ENCODE results near the gene AMPD3. TPM values are rescaled to one million over a fixed set of nuclear protein-coding genes. Genes with fewer than 3 reads are reported as not detected.

AMPD3 gene
- polyA plus RNA-seq, 1 donor from 2014 or later = not detected

- Histone ChIP-seq H3F3A (ENCODE audit: insufficient read depth, low read length, poor library complexity, severe bottlenecking) (no peaks in the 10 kb centered on the region), H3K9me3 (ENCODE audit: low read length) (no peaks in the 10 kb centered on the region), H3K36me3 (ENCODE audit: insufficient read depth, low read length) (no peaks in the 10 kb centered on the region), H3K79me2 (replicated peaks; ENCODE audit: insufficient read depth, low read length) (no peaks in the 10 kb centered on the region), H3K4me2 (ENCODE audit: low read length) (no peak overlapping the region), H3K27ac (ENCODE audit: low read length) (no peak overlapping the region), H3K9me2 (ENCODE audit: insufficient read depth, low read length) (no peaks in the 10 kb centered on the region), H4K20me1 (ENCODE audit: insufficient read depth) (no peaks in the 10 kb centered on the region), H3K4me3 (ENCODE audit: low read length) (no peak overlapping the region), H3K27me3 (ENCODE audit: insufficient read depth, low read depth, low read length) (no peaks in the 10 kb centered on the region), H3K9ac (ENCODE audit: low read length) (no peak overlapping the region), H2AFZ (ENCODE audit: low read depth, low read length) (no peak overlapping the region)
- TF ChIP-seq, protein P1, sequence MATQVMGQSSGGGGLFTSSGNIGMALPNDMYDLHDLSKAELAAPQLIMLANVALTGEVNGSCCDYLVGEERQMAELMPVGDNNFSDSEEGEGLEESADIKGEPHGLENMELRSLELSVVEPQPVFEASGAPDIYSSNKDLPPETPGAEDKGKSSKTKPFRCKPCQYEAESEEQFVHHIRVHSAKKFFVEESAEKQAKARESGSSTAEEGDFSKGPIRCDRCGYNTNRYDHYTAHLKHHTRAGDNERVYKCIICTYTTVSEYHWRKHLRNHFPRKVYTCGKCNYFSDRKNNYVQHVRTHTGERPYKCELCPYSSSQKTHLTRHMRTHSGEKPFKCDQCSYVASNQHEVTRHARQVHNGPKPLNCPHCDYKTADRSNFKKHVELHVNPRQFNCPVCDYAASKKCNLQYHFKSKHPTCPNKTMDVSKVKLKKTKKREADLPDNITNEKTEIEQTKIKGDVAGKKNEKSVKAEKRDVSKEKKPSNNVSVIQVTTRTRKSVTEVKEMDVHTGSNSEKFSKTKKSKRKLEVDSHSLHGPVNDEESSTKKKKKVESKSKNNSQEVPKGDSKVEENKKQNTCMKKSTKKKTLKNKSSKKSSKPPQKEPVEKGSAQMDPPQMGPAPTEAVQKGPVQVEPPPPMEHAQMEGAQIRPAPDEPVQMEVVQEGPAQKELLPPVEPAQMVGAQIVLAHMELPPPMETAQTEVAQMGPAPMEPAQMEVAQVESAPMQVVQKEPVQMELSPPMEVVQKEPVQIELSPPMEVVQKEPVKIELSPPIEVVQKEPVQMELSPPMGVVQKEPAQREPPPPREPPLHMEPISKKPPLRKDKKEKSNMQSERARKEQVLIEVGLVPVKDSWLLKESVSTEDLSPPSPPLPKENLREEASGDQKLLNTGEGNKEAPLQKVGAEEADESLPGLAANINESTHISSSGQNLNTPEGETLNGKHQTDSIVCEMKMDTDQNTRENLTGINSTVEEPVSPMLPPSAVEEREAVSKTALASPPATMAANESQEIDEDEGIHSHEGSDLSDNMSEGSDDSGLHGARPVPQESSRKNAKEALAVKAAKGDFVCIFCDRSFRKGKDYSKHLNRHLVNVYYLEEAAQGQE (IDR thresholded peaks at IDR 0.05; ENCODE audit: borderline replicate concordance) = no peak
- TF ChIP-seq EZH2 (IDR thresholded peaks at IDR 0.05; ENCODE audit: borderline replicate concordance, insufficient read depth, low read length, poor library complexity, severe bottlenecking) (no peak), CTCF (IDR thresholded peaks at IDR 0.05; ENCODE audit: poor library complexity, severe bottlenecking) (no peak), SMC3 (conservative IDR thresholded peaks at IDR 0.05; ENCODE audit: poor library complexity) (no peak), RAD21 (conservative IDR thresholded peaks at IDR 0.05) (no peak), EP300 (conservative IDR thresholded peaks at IDR 0.05; ENCODE audit: poor library complexity, severe bottlenecking) (no peak), POLR2AphosphoS5 (IDR thresholded peaks at IDR 0.05) (no peak), TAF1 (IDR thresholded peaks at IDR 0.05; ENCODE audit: low read depth) (no peak), MXI1 (conservative IDR thresholded peaks at IDR 0.05; ENCODE audit: poor library complexity, severe bottlenecking) (no peak)
Measured at GRCh38 chr11:10414181-10414580, 40.9 kb upstream of the AMPD3 start.

DNA sequence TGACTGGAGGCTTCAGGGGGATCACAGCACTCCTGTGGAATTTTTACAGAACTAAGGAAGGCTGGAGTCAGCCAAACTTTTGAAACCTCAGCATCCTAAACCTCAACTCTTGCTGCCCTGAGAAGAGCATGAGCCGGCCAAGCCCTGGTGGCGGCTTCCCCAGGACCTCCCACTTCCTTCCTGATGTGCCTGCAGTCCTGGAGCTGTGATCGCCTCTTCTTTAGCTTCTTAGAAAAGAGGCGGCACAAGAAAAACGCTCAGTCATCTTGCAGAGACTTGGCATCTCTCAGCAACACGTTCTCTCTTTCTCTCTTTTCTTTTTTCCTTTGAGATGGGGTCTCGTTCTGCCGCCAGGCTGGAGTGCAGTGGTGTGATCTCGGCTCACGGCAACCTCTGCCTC lies 40.4 kb upstream of the AMPD3 start:
- Histone ChIP-seq H3K9me2 (ENCODE audit: insufficient read depth, low read length) (no peaks in the 10 kb centered on the region), H2AFZ (ENCODE audit: low read depth, low read length) (no peak overlapping the region), H3K9ac (ENCODE audit: low read length) (no peak overlapping the region), H3K27me3 (ENCODE audit: insufficient read depth, low read depth, low read length) (no peaks in the 10 kb centered on the region), H4K20me1 (ENCODE audit: insufficient read depth) (no peaks in the 10 kb centered on the region), H3K9me3 (ENCODE audit: low read length) (no peaks in the 10 kb centered on the region), H3F3A (ENCODE audit: insufficient read depth, low read length, poor library complexity, severe bottlenecking) (no peaks in the 10 kb centered on the region), H3K36me3 (ENCODE audit: insufficient read depth, low read length) (no peaks in the 10 kb centered on the region), H3K79me2 (replicated peaks; ENCODE audit: insufficient read depth, low read length) (no peaks in the 10 kb centered on the region), H3K27ac (ENCODE audit: low read length) (no peak overlapping the region), H3K4me2 (ENCODE audit: low read length) (no peak overlapping the region), H3K4me3 (ENCODE audit: low read length) (no peak overlapping the region)
- TF ChIP-seq RAD21 (conservative IDR thresholded peaks at IDR 0.05) = no peak
- no peak for TF ChIP-seq MXI1 (conservative IDR thresholded peaks at IDR 0.05; ENCODE audit: poor library complexity, severe bottlenecking)
- TF ChIP-seq TAF1 (IDR thresholded peaks at IDR 0.05; ENCODE audit: low read depth) = no peak
- TF ChIP-seq CTCF (IDR thresholded peaks at IDR 0.05; ENCODE audit: poor library complexity, severe bottlenecking) = no peak
- no peak for TF ChIP-seq SMC3 (conservative IDR thresholded peaks at IDR 0.05; ENCODE audit: poor library complexity)
- no peak for TF ChIP-seq EP300 (conservative IDR thresholded peaks at IDR 0.05; ENCODE audit: poor library complexity, severe bottlenecking)
- TF ChIP-seq POLR2AphosphoS5 (IDR thresholded peaks at IDR 0.05) = no peak
- TF ChIP-seq, protein P1 (IDR thresholded peaks at IDR 0.05; ENCODE audit: borderline replicate concordance) = no peak
- no peak for TF ChIP-seq EZH2 (IDR thresholded peaks at IDR 0.05; ENCODE audit: borderline replicate concordance, insufficient read depth, low read length, poor library complexity, severe bottlenecking)

All from neural cell (in vitro differentiated cells).